ENCODE data around the gene FXYD3. TPM values are rescaled to one million over a fixed set of nuclear protein-coding genes. Genes with fewer than 3 reads are reported as not detected.
"Not testable (repeated sequence)": the region's sequence is repeated elsewhere in the genome, so short reads cannot be mapped to it uniquely, and the experiment has no call there.

Gene FXYD3
- total RNA-seq, 2 donors from 2014 or later = 365 to 1,352 TPM

GRCh38 chr19:35127871-35128270 is 12.2 kb downstream of the FXYD3 start:
- 75% methylated on average over 7 of the region's 7 CpGs for WGBS
- Histone ChIP-seq H3K36me3 (no peaks in the 10 kb centered on the region), H3K27ac (peak overlapping the region; percentile 72 to 88), H3K9me3 (no peaks in the 10 kb centered on the region), H3K4me1 (replicated peaks) (peaks cover 36% of the 10 kb centered on the region), H3K27me3 (replicated peaks; ENCODE audit: insufficient read depth) (no peaks in the 10 kb centered on the region), H3K4me3 (no peak overlapping the region)
- intact Hi-C loops (cut with DNase I) = no loop called here
- TF ChIP-seq POLR2AphosphoS5 (IDR thresholded peaks at IDR 0.05) (no peak), CTCF (IDR thresholded peaks at IDR 0.05) (no peak), POLR2A (IDR thresholded peaks at IDR 0.05) (no peak)
- DNase-seq (ENCODE audit: low spot score) = no peak

- Histone ChIP-seq H3K4me3 (no peak overlapping the region), H3K4me1 (replicated peaks) (peaks cover 36% of the 10 kb centered on the region), H3K27ac (peak overlapping the region; percentile 72 to 88), H3K36me3 (no peaks in the 10 kb centered on the region), H3K27me3 (replicated peaks; ENCODE audit: insufficient read depth) (no peaks in the 10 kb centered on the region), H3K9me3 (no peaks in the 10 kb centered on the region)
- 93% methylated on average over 9 of the region's 9 CpGs for WGBS
- intact Hi-C loops (cut with DNase I) = no loop called here
- no peak for DNase-seq (ENCODE audit: low spot score)
- no peak for TF ChIP-seq POLR2A (IDR thresholded peaks at IDR 0.05)
These were observed 12.9 kb downstream of the FXYD3 start for GRCh38 chr19:35128398-35129057.

- WGBS = 24% methylated on average over 14 of the region's 14 CpGs
- H3K9me3 ChIP-seq; H3K36me3 ChIP-seq; H3K4me3 ChIP-seq; intact Hi-C loops (cut with DNase I); H3K27me3 ChIP-seq (replicated peaks; ENCODE audit: insufficient read depth): not testable (repeated sequence)
- peak overlapping the region; percentile 72 to 88 for H3K27ac ChIP-seq
- peaks cover 34% of the 10 kb centered on the region for H3K4me1 ChIP-seq (replicated peaks)
- DNase-seq (ENCODE audit: low spot score) = peak; percentile 81
- peak; percentile 87 for TF ChIP-seq POLR2AphosphoS5 (IDR thresholded peaks at IDR 0.05)
These were observed 14.2 kb downstream of the FXYD3 start for GRCh38 chr19:35129724-35130274.

GRCh38 chr19:35130761-35131720 is 15.4 kb downstream of the FXYD3 start:
- intact Hi-C loops (cut with DNase I) = no loop called here
- Histone ChIP-seq H3K36me3 (no peaks in the 10 kb centered on the region), H3K4me1 (replicated peaks) (peaks cover 30% of the 10 kb centered on the region), H3K9me3 (no peaks in the 10 kb centered on the region), H3K4me3 (no peak overlapping the region), H3K27me3 (replicated peaks; ENCODE audit: insufficient read depth) (no peaks in the 10 kb centered on the region), H3K27ac (peak overlapping the region; percentile 72 to 88)
- WGBS = 64% methylated on average over 31 of the region's 31 CpGs
- TF ChIP-seq POLR2A (IDR thresholded peaks at IDR 0.05) = no peak
- peak; percentile 95 for TF ChIP-seq POLR2AphosphoS5 (IDR thresholded peaks at IDR 0.05)
- no peak for TF ChIP-seq CTCF (IDR thresholded peaks at IDR 0.05)
- DNase-seq (ENCODE audit: low spot score) = peak; percentile 85

GRCh38 chr19:35132254-35132653 is 16.6 kb downstream of the FXYD3 start:
- Histone ChIP-seq H3K9me3 (no peaks in the 10 kb centered on the region), H3K27ac (peak overlapping the region in 1 of 2 donors; percentile 88), H3K4me3 (no peak overlapping the region), H3K36me3 (no peaks in the 10 kb centered on the region), H3K4me1 (replicated peaks) (peaks cover 24% of the 10 kb centered on the region), H3K27me3 (replicated peaks; ENCODE audit: insufficient read depth) (no peaks in the 10 kb centered on the region)
- no peak for DNase-seq (ENCODE audit: low spot score)
- TF ChIP-seq POLR2A (IDR thresholded peaks at IDR 0.05) = no peak
- no peak for TF ChIP-seq POLR2AphosphoS5 (IDR thresholded peaks at IDR 0.05)
- no peak for TF ChIP-seq CTCF (IDR thresholded peaks at IDR 0.05)
- intact Hi-C loops (cut with DNase I) = no loop called here

Measured in prostate gland (tissue), 2 donors.